Measurements from ENCODE around the gene RNASEH1. TPM values are rescaled to one million over a fixed set of nuclear protein-coding genes. Genes with fewer than 3 reads are reported as not detected.

RNASEH1 gene
- total and polyA plus RNA-seq, 2 of the 13 experiments (the other 11 are each of a cell fraction or from before 2014, with no cell fraction given): 14.5 to 57.4 TPM

DNA sequence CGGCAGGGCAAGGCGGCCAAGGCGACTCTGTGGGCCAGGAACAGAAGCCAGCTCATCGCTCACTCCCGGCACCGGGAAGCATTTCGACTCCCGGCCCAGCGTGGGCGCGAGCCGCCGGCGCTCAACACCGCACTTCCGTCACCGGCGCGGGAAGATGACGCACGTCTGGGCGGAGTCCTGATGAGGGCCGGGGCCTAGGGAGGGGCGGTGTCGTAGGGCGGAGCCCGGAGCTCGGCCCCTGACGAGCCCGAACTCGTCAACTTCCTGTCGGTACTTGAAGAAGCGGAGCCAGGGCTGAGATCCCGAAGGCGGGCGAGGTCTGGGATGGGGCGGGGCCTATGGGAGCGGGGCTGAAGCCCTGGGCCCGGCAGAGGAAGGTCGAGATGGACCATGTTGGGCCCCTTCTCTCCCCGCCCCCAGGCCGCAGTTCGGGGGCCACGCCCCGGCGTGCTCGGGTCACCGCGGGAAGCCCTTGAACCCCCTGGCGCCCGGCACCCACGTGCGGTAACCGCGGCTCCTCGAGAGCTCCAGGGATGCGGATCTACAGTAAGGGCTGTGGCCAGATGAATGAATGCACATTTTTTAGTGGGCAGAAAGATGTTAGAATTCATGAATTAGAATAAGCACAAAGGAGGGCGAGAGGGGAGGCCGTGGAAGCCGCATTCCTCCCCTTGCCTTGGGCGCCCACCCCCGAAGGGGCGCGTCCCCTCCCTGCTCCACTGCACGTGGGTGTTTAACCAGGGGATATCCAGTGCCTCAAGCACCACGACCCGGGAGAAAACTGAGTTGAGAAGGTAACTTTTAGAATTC is at the start of gene RNASEH1 (continued):
- TF ChIP-seq, protein P1, sequence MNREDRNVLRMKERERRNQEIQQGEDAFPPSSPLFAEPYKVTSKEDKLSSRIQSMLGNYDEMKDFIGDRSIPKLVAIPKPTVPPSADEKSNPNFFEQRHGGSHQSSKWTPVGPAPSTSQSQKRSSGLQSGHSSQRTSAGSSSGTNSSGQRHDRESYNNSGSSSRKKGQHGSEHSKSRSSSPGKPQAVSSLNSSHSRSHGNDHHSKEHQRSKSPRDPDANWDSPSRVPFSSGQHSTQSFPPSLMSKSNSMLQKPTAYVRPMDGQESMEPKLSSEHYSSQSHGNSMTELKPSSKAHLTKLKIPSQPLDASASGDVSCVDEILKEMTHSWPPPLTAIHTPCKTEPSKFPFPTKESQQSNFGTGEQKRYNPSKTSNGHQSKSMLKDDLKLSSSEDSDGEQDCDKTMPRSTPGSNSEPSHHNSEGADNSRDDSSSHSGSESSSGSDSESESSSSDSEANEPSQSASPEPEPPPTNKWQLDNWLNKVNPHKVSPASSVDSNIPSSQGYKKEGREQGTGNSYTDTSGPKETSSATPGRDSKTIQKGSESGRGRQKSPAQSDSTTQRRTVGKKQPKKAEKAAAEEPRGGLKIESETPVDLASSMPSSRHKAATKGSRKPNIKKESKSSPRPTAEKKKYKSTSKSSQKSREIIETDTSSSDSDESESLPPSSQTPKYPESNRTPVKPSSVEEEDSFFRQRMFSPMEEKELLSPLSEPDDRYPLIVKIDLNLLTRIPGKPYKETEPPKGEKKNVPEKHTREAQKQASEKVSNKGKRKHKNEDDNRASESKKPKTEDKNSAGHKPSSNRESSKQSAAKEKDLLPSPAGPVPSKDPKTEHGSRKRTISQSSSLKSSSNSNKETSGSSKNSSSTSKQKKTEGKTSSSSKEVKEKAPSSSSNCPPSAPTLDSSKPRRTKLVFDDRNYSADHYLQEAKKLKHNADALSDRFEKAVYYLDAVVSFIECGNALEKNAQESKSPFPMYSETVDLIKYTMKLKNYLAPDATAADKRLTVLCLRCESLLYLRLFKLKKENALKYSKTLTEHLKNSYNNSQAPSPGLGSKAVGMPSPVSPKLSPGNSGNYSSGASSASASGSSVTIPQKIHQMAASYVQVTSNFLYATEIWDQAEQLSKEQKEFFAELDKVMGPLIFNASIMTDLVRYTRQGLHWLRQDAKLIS (CRISPR knock-in tag; IDR thresholded peaks at IDR 0.05): peak; percentile 63
- TF ChIP-seq SMAD1 (CRISPR knock-in tag; IDR thresholded peaks at IDR 0.05; ENCODE audit: borderline replicate concordance, low read depth): peak; percentile 93
- peak; percentile 97 for TF ChIP-seq HOXA3 (CRISPR knock-in tag; IDR thresholded peaks at IDR 0.05)
- TF ChIP-seq ZNF619 (CRISPR knock-in tag; IDR thresholded peaks at IDR 0.05): peak; percentile 25; the same call in 1 of the 2 replicates
- peak; percentile 91; the same call in 1 of the 2 replicates for TF ChIP-seq ZNF839 (CRISPR knock-in tag; IDR thresholded peaks at IDR 0.05; ENCODE audit: borderline replicate concordance)
- 0 out of 2 replicates have a peak, but pooled peaks have one; percentile 44 for TF ChIP-seq SRF (IDR thresholded peaks at IDR 0.05; ENCODE audit: low read depth, low read length)
- TF ChIP-seq, protein P2, sequence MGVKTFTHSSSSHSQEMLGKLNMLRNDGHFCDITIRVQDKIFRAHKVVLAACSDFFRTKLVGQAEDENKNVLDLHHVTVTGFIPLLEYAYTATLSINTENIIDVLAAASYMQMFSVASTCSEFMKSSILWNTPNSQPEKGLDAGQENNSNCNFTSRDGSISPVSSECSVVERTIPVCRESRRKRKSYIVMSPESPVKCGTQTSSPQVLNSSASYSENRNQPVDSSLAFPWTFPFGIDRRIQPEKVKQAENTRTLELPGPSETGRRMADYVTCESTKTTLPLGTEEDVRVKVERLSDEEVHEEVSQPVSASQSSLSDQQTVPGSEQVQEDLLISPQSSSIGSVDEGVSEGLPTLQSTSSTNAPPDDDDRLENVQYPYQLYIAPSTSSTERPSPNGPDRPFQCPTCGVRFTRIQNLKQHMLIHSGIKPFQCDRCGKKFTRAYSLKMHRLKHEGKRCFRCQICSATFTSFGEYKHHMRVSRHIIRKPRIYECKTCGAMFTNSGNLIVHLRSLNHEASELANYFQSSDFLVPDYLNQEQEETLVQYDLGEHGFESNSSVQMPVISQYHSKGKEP (CRISPR knock-in tag; IDR thresholded peaks at IDR 0.05): 0 out of 2 replicates have a peak, but pooled peaks have one; percentile 39
- peak; percentile 91 for TF ChIP-seq CREBL2 (CRISPR knock-in tag; IDR thresholded peaks at IDR 0.05; ENCODE audit: borderline replicate concordance)
- TF ChIP-seq, protein P3, sequence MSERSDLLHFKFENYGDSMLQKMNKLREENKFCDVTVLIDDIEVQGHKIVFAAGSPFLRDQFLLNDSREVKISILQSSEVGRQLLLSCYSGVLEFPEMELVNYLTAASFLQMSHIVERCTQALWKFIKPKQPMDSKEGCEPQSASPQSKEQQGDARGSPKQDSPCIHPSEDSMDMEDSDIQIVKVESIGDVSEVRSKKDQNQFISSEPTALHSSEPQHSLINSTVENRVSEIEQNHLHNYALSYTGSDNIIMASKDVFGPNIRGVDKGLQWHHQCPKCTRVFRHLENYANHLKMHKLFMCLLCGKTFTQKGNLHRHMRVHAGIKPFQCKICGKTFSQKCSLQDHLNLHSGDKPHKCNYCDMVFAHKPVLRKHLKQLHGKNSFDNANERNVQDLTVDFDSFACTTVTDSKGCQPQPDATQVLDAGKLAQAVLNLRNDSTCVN (CRISPR knock-in tag; IDR thresholded peaks at IDR 0.05; ENCODE audit: borderline replicate concordance): peak; percentile 24; the same call in 1 of the 2 replicates
- peak; percentile 89; the same call in 1 of the 2 replicates for TF ChIP-seq ZNF180 (CRISPR knock-in tag; IDR thresholded peaks at IDR 0.05; ENCODE audit: borderline replicate concordance, low read depth)
- TF ChIP-seq, protein P4, sequence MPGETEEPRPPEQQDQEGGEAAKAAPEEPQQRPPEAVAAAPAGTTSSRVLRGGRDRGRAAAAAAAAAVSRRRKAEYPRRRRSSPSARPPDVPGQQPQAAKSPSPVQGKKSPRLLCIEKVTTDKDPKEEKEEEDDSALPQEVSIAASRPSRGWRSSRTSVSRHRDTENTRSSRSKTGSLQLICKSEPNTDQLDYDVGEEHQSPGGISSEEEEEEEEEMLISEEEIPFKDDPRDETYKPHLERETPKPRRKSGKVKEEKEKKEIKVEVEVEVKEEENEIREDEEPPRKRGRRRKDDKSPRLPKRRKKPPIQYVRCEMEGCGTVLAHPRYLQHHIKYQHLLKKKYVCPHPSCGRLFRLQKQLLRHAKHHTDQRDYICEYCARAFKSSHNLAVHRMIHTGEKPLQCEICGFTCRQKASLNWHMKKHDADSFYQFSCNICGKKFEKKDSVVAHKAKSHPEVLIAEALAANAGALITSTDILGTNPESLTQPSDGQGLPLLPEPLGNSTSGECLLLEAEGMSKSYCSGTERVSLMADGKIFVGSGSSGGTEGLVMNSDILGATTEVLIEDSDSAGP (CRISPR knock-in tag; IDR thresholded peaks at IDR 0.05; ENCODE audit: borderline replicate concordance): peak; percentile 95; the same call in 1 of the 2 replicates
- TF ChIP-seq, protein P5, sequence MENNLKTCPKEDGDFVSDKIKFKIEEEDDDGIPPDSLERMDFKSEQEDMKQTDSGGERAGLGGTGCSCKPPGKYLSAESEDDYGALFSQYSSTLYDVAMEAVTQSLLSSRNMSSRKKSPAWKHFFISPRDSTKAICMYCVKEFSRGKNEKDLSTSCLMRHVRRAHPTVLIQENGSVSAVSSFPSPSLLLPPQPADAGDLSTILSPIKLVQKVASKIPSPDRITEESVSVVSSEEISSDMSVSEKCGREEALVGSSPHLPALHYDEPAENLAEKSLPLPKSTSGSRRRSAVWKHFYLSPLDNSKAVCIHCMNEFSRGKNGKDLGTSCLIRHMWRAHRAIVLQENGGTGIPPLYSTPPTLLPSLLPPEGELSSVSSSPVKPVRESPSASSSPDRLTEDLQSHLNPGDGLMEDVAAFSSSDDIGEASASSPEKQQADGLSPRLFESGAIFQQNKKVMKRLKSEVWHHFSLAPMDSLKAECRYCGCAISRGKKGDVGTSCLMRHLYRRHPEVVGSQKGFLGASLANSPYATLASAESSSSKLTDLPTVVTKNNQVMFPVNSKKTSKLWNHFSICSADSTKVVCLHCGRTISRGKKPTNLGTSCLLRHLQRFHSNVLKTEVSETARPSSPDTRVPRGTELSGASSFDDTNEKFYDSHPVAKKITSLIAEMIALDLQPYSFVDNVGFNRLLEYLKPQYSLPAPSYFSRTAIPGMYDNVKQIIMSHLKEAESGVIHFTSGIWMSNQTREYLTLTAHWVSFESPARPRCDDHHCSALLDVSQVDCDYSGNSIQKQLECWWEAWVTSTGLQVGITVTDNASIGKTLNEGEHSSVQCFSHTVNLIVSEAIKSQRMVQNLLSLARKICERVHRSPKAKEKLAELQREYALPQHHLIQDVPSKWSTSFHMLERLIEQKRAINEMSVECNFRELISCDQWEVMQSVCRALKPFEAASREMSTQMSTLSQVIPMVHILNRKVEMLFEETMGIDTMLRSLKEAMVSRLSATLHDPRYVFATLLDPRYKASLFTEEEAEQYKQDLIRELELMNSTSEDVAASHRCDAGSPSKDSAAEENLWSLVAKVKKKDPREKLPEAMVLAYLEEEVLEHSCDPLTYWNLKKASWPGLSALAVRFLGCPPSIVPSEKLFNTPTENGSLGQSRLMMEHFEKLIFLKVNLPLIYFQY (CRISPR knock-in tag; IDR thresholded peaks at IDR 0.05; ENCODE audit: borderline replicate concordance): peak; percentile 79

All from HepG2 (cell line).